ENCODE data around the gene SPIB.
"Not testable (repeated sequence)": the region's sequence is repeated elsewhere in the genome, so short reads cannot be mapped to it uniquely, and the experiment has no call there.

SPIB gene

GRCh38 chr19:50466706-50467039 is 47.9 kb downstream of the SPIB start:
- DNase-seq (ENCODE audit: low spot score) (no peak), FAIRE-seq (no peak)

GRCh38 chr19:50467566-50467965 is 48.8 kb downstream of the SPIB start:
- no peak for FAIRE-seq
- DNase-seq (ENCODE audit: low spot score): no peak

- no peak for DNase-seq (ENCODE audit: low spot score)
- FAIRE-seq: no peak
Measured at GRCh38 chr19:50468818-50469217, 50.1 kb downstream of the SPIB start.

GRCh38 chr19:50473336-50473735 is 54.6 kb downstream of the SPIB start:
- DNase-seq (ENCODE audit: low spot score); FAIRE-seq: not testable (repeated sequence)

- no peak for DNase-seq (ENCODE audit: low spot score)
Measured at GRCh38 chr19:50475101-50475568, 56.4 kb downstream of the SPIB start.

GRCh38 chr19:50475736-50476223 is 57.0 kb downstream of the SPIB start:
- FAIRE-seq (no peak), DNase-seq (ENCODE audit: low spot score) (no peak)

More at GRCh38 chr19:50475101-50475568, 56.4 kb downstream of the SPIB start:
- no peak for FAIRE-seq

- peak; percentile 99 for DNase-seq (ENCODE audit: low spot score)
- FAIRE-seq: peak; percentile 61
Measured at GRCh38 chr19:50476224-50476906, 57.6 kb downstream of the SPIB start, which contains the start of the genes EMC10 and GARIN5A. Gene EMC10, plus strand, starts transcription at chr19:50476507. Its CDS starts 38 bp downstream, at chr19:50476545. Gene GARIN5A, minus strand, starts transcription at chr19:50476848. Its CDS starts 460 bp downstream, at chr19:50476388.

GRCh38 chr19:50476907-50477238 is 58.1 kb downstream of the SPIB start:
- FAIRE-seq: no peak
- no peak for DNase-seq (ENCODE audit: low spot score)

- no peak for DNase-seq (ENCODE audit: low spot score)
- no peak for FAIRE-seq
Measured at GRCh38 chr19:50477751-50478515, 59.2 kb downstream of the SPIB start.

- peak; percentile 70 for DNase-seq (ENCODE audit: low spot score)
- FAIRE-seq: no peak
Measured at GRCh38 chr19:50478901-50479715, 60.4 kb downstream of the SPIB start.

- FAIRE-seq (no peak), DNase-seq (ENCODE audit: low spot score) (no peak)
Measured at GRCh38 chr19:50479761-50480251, 61.1 kb downstream of the SPIB start.

- DNase-seq (ENCODE audit: low spot score) (no peak), FAIRE-seq (no peak)
Measured at GRCh38 chr19:50480281-50481111, 61.8 kb downstream of the SPIB start.
